ENCODE measurements around the gene SMIM32. TPM values are rescaled to one million over a fixed set of nuclear protein-coding genes. Genes with fewer than 3 reads are reported as not detected.

SMIM32 gene
- total RNA-seq, 2 donors from 2014 or later = 0.15 to 0.20 TPM

GRCh38 chr5:136185974-136186665, 6.8 kb downstream of the SMIM32 start:
- Histone ChIP-seq H3K27me3 (ENCODE audit: control insufficient read depth, insufficient read depth, low read length, poor library complexity, severe bottlenecking) (peaks cover 17% of the 10 kb centered on the region), H3K36me3 (ENCODE audit: control insufficient read depth, insufficient read depth, low read length) (peaks cover 47% of the 10 kb centered on the region), H3K9ac (ENCODE audit: extremely low read depth, low read length, poor library complexity, severe bottlenecking) (no peak overlapping the region), H3K27ac (ENCODE audit: low read depth, low read length) (no peak overlapping the region), H3K4me3 (ENCODE audit: low read length) (no peak overlapping the region), H3K9me3 (ENCODE audit: control insufficient read depth, low read length) (no peaks in the 10 kb centered on the region), H3K4me1 (ENCODE audit: control insufficient read depth, insufficient read depth, low read length) (no peaks in the 10 kb centered on the region)
- Mint-ChIP-seq H3K9me3 (no peaks in the 10 kb centered on the region), H3K36me3 (ENCODE audit: low read depth) (peaks cover 40% of the 10 kb centered on the region), H3K4me3 (no peak overlapping the region), H3K4me1 (peaks cover 3% of the 10 kb centered on the region), H3K27ac (no peak overlapping the region), H3K27me3 (ENCODE audit: insufficient read depth) (peaks cover 25% of the 10 kb centered on the region)
- no peak for TF ChIP-seq CTCF (conservative IDR thresholded peaks at IDR 0.05)
- 95 to 99% methylated on average over 3 to 5 of the region's 5 CpGs for WGBS, 2 experiments (ENCODE audit: insufficient coverage in 1 of 2, insufficient read length in 1 of 2)
- no peak for DNase-seq

DNA sequence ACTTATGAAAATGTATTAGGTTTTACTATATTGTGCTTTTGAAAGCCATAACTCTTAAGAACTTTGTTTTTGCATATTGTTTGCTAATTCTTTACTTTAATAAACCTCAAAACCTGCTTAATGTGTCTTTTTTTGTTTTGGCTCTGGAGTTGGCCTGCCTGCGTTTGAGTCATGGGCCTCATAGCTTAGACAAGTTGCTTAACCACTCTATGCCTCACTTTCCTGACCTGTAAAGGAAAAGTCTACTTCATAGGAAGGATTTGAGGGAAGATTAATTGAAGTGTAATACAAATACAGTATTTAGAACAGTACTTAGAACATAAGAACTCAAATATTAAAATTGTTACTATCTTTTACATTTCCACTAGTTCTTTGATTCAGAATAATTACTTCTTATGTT, 10.3 kb downstream of the SMIM32 start:
- Histone ChIP-seq H3K4me1 (ENCODE audit: control insufficient read depth, insufficient read depth, low read length) (no peaks in the 10 kb centered on the region), H3K27me3 (ENCODE audit: control insufficient read depth, insufficient read depth, low read length, poor library complexity, severe bottlenecking) (no peaks in the 10 kb centered on the region), H3K4me3 (ENCODE audit: low read length) (no peak overlapping the region), H3K9ac (ENCODE audit: extremely low read depth, low read length, poor library complexity, severe bottlenecking) (no peak overlapping the region), H3K36me3 (ENCODE audit: control insufficient read depth, insufficient read depth, low read length) (peaks cover 70% of the 10 kb centered on the region), H3K9me3 (ENCODE audit: control insufficient read depth, low read length) (no peaks in the 10 kb centered on the region), H3K27ac (ENCODE audit: low read depth, low read length) (no peak overlapping the region)
- DNase-seq = no peak
- H3K27ac Mint-ChIP-seq = no peak overlapping the region
- H3K27me3 Mint-ChIP-seq (ENCODE audit: insufficient read depth) = peaks cover under 1% of the 10 kb centered on the region
- no peak for TF ChIP-seq CTCF (conservative IDR thresholded peaks at IDR 0.05)
- WGBS, 2 experiments (ENCODE audit: insufficient coverage in 1 of 2, insufficient read length in 1 of 2) = 94% methylated on average over 1 of the region's 1 CpG; no CpG with 5 or more reads in 1 of the 2 experiments
- H3K9me3 Mint-ChIP-seq = no peaks in the 10 kb centered on the region
- H3K4me3 Mint-ChIP-seq = no peak overlapping the region
- H3K36me3 Mint-ChIP-seq (ENCODE audit: low read depth) = peaks cover 35% of the 10 kb centered on the region
- H3K4me1 Mint-ChIP-seq = no peaks in the 10 kb centered on the region

DNA sequence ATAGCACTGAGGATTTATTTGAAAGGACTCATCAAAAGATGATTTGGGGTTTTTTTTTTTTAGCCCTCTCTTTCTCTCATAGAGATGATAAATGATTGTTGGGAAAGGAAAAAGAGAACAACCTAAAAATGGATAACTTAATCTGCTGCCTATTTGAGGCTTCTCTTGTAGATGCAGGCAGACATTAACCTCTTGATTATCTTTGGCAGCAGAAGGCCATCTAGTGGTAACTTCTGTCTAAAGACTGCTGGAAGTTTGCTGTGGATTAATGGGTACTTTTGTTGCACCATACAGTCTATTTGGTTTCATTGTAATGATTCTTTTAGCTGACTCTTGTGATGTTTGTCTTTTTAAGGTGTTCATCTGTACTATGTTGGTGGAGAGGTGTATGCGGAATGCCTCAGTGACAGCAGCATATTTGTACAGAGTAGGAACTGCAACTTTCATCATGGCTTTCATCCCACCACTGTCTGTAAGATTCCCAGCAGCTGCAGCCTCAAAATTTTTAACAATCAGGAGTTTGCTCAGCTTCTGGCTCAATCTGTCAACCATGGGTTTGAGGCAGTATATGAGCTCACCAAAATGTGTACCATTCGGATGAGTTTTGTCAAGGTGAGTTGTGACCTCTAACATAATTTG, 18.8 kb downstream of the SMIM32 start:
- H3K36me3 ChIP-seq (ENCODE audit: control insufficient read depth, insufficient read depth, low read length) = peaks cover 81% of the 10 kb centered on the region
- no peak overlapping the region for H3K27ac ChIP-seq (ENCODE audit: low read depth, low read length)
- Mint-ChIP-seq H3K9me3 (no peaks in the 10 kb centered on the region), H3K27me3 (ENCODE audit: insufficient read depth) (no peaks in the 10 kb centered on the region), H3K4me1 (peaks cover 3% of the 10 kb centered on the region), H3K27ac (no peak overlapping the region), H3K36me3 (ENCODE audit: low read depth) (peaks cover 56% of the 10 kb centered on the region), H3K4me3 (no peak overlapping the region)
- no peaks in the 10 kb centered on the region for H3K4me1 ChIP-seq (ENCODE audit: control insufficient read depth, insufficient read depth, low read length)
- no peak overlapping the region for H3K4me3 ChIP-seq (ENCODE audit: low read length)
- TF ChIP-seq CTCF (conservative IDR thresholded peaks at IDR 0.05) = peak; percentile 88
- no peaks in the 10 kb centered on the region for H3K9me3 ChIP-seq (ENCODE audit: control insufficient read depth, low read length)
- WGBS, 2 experiments (ENCODE audit: insufficient coverage in 1 of 2, insufficient read length in 1 of 2) = 89 to 95% methylated on average over 1 to 2 of the region's 2 CpGs
- DNase-seq = no peak
- H3K9ac ChIP-seq (ENCODE audit: extremely low read depth, low read length, poor library complexity, severe bottlenecking) = no peak overlapping the region
- no peaks in the 10 kb centered on the region for H3K27me3 ChIP-seq (ENCODE audit: control insufficient read depth, insufficient read depth, low read length, poor library complexity, severe bottlenecking)
